Fibroblast of villous mesenchyme (primary cell): ENCODE data around the gene ST6GALNAC1. TPM values are rescaled to one million over a fixed set of nuclear protein-coding genes. Genes with fewer than 3 reads are reported as not detected.
A peak's percentile ranks its signal among the peaks of the same experiment; 100 is the strongest.

ENCODE experiments used
- DNase-seq: peaks from one replicate; pipeline ENCODE4 v3.0.0-alpha.2; 2010; ENCODE audit warnings: low read depth
- H3K4me3 ChIP-seq: 2 replicates; pipeline ENCODE4 v1.5.1; 2011; ENCODE audit warnings: low read depth, mild to moderate bottlenecking, low read length
- CTCF ChIP-seq: IDR thresholded peaks from 2 replicates; pipeline ENCODE4 v1.5.1; 2012; ENCODE audit warnings: low read depth, mild to moderate bottlenecking, low read length; ENCODE audit not compliant: insufficient read depth
- total RNA-seq: library from RNA; depleted of rRNA; stranded (reverse); fragments of >200 nt; gene quantifications from 2 replicates; pipeline ENCODE4 v1.2.3, GENCODE V29; 2012

The ST6GALNAC1 gene
- total RNA-seq, 1 donor = not detected

- H3K4me3 ChIP-seq = peak overlapping the region; percentile 78
- no peak for TF ChIP-seq CTCF
- peak; percentile 100 for DNase-seq
Observed at GRCh38 chr17:76671123-76671911, 27.8 kb upstream of the ST6GALNAC1 start.

GRCh38 chr17:76670718-76671122 lies 27.2 kb upstream of the ST6GALNAC1 start:
- no peak for TF ChIP-seq CTCF
- no peak for DNase-seq
- no peak overlapping the region for H3K4me3 ChIP-seq

GRCh38 chr17:76670020-76670717 lies 26.6 kb upstream of the ST6GALNAC1 start:
- no peak overlapping the region for H3K4me3 ChIP-seq
- DNase-seq = no peak
- TF ChIP-seq CTCF = no peak

GRCh38 chr17:76667786-76668453 lies 24.4 kb upstream of the ST6GALNAC1 start:
- DNase-seq = peak; percentile 79
- no peak overlapping the region for H3K4me3 ChIP-seq
- no peak for TF ChIP-seq CTCF

GRCh38 chr17:76667491-76667755 lies 23.9 kb upstream of the ST6GALNAC1 start:
- H3K4me3 ChIP-seq = no peak overlapping the region
- TF ChIP-seq CTCF = no peak
- DNase-seq = no peak

GRCh38 chr17:76660656-76661042 lies 17.1 kb upstream of the ST6GALNAC1 start:
- no peak for TF ChIP-seq CTCF
- no peak overlapping the region for H3K4me3 ChIP-seq
- DNase-seq = no peak
